SK-N-SH treated with all-trans-retinoic acid at 6 μM for 48 hours (cell line): ENCODE results near the gene TPP2.

ENCODE experiments used
- ATAC-seq: fragments of 200-7000 bp; cut with Tn5 transposase; 3 replicates; pipeline ENCODE4 v1.9.1; 2020; ENCODE audit warnings: mild to moderate bottlenecking, moderate library complexity
- ARNTL ChIP-seq: fragments of 450-650 bp; formaldehyde crosslinking; IDR thresholded peaks from 2 replicates; pipeline ENCODE4 v1.5.0; 2020; ENCODE audit warnings: low read depth, mild to moderate bottlenecking, moderate library complexity, borderline replicate concordance
- BACH2 ChIP-seq: fragments of 250-450 bp; sonication (Bioruptor Pico); IDR thresholded peaks from 2 replicates; pipeline ENCODE4 v1.9.0; 2021; ENCODE audit warnings: mild to moderate bottlenecking, borderline replicate concordance
- CSDC2 ChIP-seq: fragments of 250-450 bp; sonication (Bioruptor Pico); IDR thresholded peaks from 2 replicates; pipeline ENCODE4 v1.5.0; 2020; ENCODE audit warnings: mild to moderate bottlenecking, moderate library complexity
- ESRRG ChIP-seq: fragments of 250-450 bp; sonication (Bioruptor Pico); IDR thresholded peaks from 2 replicates; pipeline ENCODE4 v1.6.1; 2021; ENCODE audit warnings: mild to moderate bottlenecking
- GLIS3 ChIP-seq: fragments of 250-450 bp; sonication (Bioruptor Pico); IDR thresholded peaks from 2 replicates; pipeline ENCODE4 v1.5.0; 2020; ENCODE audit warnings: mild to moderate bottlenecking, moderate library complexity
- ISL1 ChIP-seq: fragments of 250-450 bp; sonication (Bioruptor Pico); IDR thresholded peaks from 2 replicates; pipeline ENCODE4 v2.1.2; 2022; ENCODE audit warnings: mild to moderate bottlenecking, moderate library complexity
- PPARA ChIP-seq: fragments of 250-450 bp; sonication (Bioruptor Pico); IDR thresholded peaks from 2 replicates; pipeline ENCODE4 v1.5.0; 2020; ENCODE audit warnings: mild to moderate bottlenecking, borderline replicate concordance
- RARB ChIP-seq: fragments of 250-450 bp; sonication (Bioruptor Pico); IDR thresholded peaks from 2 replicates; pipeline ENCODE4 v1.8.0; 2021; ENCODE audit warnings: mild to moderate bottlenecking, moderate library complexity
- SNAI2 ChIP-seq: fragments of 250-450 bp; sonication (Bioruptor Pico); IDR thresholded peaks from 2 replicates; pipeline ENCODE4 v1.5.0; 2020; ENCODE audit warnings: mild to moderate bottlenecking, moderate library complexity
- TCF4 ChIP-seq: fragments of 250-450 bp; sonication (Bioruptor Pico); IDR thresholded peaks from 2 replicates; pipeline ENCODE4 v1.8.0; 2021; ENCODE audit warnings: mild to moderate bottlenecking, moderate library complexity, borderline replicate concordance
- TOX ChIP-seq: fragments of 250-450 bp; sonication (Bioruptor Pico); IDR thresholded peaks from 2 replicates; pipeline ENCODE4 v1.8.0; 2021; ENCODE audit warnings: mild to moderate bottlenecking, moderate library complexity, borderline replicate concordance
- ZC3H10 ChIP-seq: fragments of 250-450 bp; sonication (Bioruptor Pico); IDR thresholded peaks from 2 replicates; pipeline ENCODE4 v1.5.1; 2021; ENCODE audit warnings: mild to moderate bottlenecking, moderate library complexity
- ZFP3 ChIP-seq: fragments of 250-450 bp; sonication (Bioruptor Pico); IDR thresholded peaks from 2 replicates; pipeline ENCODE4 v1.5.0; 2020; ENCODE audit warnings: mild to moderate bottlenecking, moderate library complexity
- ZFP30 ChIP-seq: fragments of 450-650 bp; formaldehyde crosslinking; IDR thresholded peaks from 2 replicates; pipeline ENCODE4 v1.5.0; 2022; ENCODE audit warnings: mild to moderate bottlenecking, moderate library complexity
- ZNF565 ChIP-seq: fragments of 450-650 bp; formaldehyde crosslinking; conservative IDR thresholded peaks from 2 replicates; pipeline ENCODE4 v1.5.0; 2020; ENCODE audit warnings: low read depth, mild to moderate bottlenecking, moderate library complexity
- ZNF8 ChIP-seq: fragments of 450-650 bp; formaldehyde crosslinking; IDR thresholded peaks from 2 replicates; pipeline ENCODE4 v1.5.0; 2020; ENCODE audit warnings: mild to moderate bottlenecking, moderate library complexity
- TF ChIP-seq, protein P1 (sequence below): fragments of 250-450 bp; sonication (Bioruptor Pico); IDR thresholded peaks from 2 replicates; pipeline ENCODE4 v1.8.0; 2020; ENCODE audit warnings: mild to moderate bottlenecking, moderate library complexity, borderline replicate concordance
- TF ChIP-seq, protein P2 (sequence below): fragments of 250-450 bp; sonication (Bioruptor Pico); IDR thresholded peaks from 2 replicates; pipeline ENCODE4 v1.5.1; 2020; ENCODE audit warnings: low read depth, mild to moderate bottlenecking, moderate library complexity
- TF ChIP-seq, protein P3 (sequence below): fragments of 250-450 bp; sonication (Bioruptor Pico); IDR thresholded peaks from 2 replicates; pipeline ENCODE4 v1.8.0; 2021; ENCODE audit warnings: low read depth, mild to moderate bottlenecking, moderate library complexity, borderline replicate concordance
- TF ChIP-seq, protein P4 (sequence below): fragments of 250-450 bp; sonication (Bioruptor Pico); IDR thresholded peaks from 2 replicates; pipeline ENCODE4 v1.5.0; 2020; ENCODE audit warnings: mild to moderate bottlenecking, moderate library complexity

The TPP2 gene

DNA sequence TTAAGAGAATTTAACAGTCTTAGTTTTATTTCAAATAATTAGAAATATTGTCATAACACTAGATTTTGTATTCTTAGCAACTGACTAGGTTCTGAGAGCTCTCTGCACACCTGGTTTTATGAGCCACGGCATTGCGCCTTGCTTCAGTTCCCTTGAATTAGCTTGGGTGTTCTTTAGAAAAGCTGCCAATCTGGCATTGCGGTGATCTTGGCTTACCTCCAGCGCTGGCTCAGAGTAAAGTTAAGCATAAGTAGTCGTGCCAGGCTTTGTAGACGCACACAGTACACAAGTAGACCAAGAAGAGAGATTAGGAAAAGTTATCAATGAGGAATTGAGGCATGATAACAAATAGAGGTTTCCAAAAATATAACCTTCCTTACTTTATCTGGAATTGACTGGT lies 45.7 kb downstream of the TPP2 start:
- TF ChIP-seq ZC3H10 (CRISPR knock-in tag) (no peak), SNAI2 (no peak), ZNF8 (CRISPR knock-in tag) (no peak), CSDC2 (CRISPR knock-in tag) (no peak), BACH2 (CRISPR knock-in tag) (no peak)
- TF ChIP-seq, all 23 proteins: peak for 0
- ATAC-seq = no peak

DNA sequence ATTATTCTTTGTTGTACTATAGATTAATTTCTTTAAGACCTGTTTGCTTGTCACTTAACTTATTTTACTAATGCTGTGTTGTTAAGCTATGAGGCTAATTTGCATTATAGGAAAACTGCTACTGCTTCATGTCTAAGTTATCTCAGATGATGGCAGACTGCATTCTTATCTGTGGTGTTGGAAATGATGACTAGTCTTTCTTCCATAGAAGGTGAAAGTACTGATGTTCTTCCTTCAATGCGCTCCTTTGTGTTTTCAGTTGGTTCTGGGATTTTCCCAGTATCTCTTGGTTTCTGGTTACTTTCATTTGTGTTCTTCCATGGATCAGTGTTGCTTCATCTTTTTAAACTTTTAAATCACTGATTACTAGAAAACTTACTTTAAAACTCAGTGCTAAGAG lies 46.9 kb downstream of the TPP2 start:
- no peak for TF ChIP-seq ESRRG (CRISPR knock-in tag)
- TF ChIP-seq, protein P1, sequence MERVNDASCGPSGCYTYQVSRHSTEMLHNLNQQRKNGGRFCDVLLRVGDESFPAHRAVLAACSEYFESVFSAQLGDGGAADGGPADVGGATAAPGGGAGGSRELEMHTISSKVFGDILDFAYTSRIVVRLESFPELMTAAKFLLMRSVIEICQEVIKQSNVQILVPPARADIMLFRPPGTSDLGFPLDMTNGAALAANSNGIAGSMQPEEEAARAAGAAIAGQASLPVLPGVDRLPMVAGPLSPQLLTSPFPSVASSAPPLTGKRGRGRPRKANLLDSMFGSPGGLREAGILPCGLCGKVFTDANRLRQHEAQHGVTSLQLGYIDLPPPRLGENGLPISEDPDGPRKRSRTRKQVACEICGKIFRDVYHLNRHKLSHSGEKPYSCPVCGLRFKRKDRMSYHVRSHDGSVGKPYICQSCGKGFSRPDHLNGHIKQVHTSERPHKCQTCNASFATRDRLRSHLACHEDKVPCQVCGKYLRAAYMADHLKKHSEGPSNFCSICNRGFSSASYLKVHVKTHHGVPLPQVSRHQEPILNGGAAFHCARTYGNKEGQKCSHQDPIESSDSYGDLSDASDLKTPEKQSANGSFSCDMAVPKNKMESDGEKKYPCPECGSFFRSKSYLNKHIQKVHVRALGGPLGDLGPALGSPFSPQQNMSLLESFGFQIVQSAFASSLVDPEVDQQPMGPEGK (CRISPR knock-in tag) = no peak
- no peak for TF ChIP-seq ZFP3 (CRISPR knock-in tag)
- no peak for TF ChIP-seq GLIS3
- TF ChIP-seq TOX = no peak
- TF ChIP-seq ARNTL (CRISPR knock-in tag) = no peak
- TF ChIP-seq ZFP30 (CRISPR knock-in tag) = no peak
- TF ChIP-seq ISL1 (CRISPR knock-in tag) = no peak
- TF ChIP-seq ZNF565 (CRISPR knock-in tag) = no peak
- TF ChIP-seq ZNF8 (CRISPR knock-in tag) = no peak
- TF ChIP-seq, protein P2, sequence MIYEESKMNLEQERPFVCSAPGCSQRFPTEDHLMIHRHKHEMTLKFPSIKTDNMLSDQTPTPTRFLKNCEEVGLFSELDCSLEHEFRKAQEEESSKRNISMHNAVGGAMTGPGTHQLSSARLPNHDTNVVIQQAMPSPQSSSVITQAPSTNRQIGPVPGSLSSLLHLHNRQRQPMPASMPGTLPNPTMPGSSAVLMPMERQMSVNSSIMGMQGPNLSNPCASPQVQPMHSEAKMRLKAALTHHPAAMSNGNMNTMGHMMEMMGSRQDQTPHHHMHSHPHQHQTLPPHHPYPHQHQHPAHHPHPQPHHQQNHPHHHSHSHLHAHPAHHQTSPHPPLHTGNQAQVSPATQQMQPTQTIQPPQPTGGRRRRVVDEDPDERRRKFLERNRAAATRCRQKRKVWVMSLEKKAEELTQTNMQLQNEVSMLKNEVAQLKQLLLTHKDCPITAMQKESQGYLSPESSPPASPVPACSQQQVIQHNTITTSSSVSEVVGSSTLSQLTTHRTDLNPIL (CRISPR knock-in tag) = no peak
- no peak for TF ChIP-seq RARB (CRISPR knock-in tag)
- TF ChIP-seq PPARA (CRISPR knock-in tag) = no peak
- TF ChIP-seq, protein P3, sequence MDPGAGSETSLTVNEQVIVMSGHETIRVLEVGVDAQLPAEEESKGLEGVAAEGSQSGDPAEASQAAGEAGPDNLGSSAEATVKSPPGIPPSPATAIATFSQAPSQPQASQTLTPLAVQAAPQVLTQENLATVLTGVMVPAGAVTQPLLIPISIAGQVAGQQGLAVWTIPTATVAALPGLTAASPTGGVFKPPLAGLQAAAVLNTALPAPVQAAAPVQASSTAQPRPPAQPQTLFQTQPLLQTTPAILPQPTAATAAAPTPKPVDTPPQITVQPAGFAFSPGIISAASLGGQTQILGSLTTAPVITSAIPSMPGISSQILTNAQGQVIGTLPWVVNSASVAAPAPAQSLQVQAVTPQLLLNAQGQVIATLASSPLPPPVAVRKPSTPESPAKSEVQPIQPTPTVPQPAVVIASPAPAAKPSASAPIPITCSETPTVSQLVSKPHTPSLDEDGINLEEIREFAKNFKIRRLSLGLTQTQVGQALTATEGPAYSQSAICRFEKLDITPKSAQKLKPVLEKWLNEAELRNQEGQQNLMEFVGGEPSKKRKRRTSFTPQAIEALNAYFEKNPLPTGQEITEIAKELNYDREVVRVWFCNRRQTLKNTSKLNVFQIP = no peak
- ATAC-seq = no peak

DNA sequence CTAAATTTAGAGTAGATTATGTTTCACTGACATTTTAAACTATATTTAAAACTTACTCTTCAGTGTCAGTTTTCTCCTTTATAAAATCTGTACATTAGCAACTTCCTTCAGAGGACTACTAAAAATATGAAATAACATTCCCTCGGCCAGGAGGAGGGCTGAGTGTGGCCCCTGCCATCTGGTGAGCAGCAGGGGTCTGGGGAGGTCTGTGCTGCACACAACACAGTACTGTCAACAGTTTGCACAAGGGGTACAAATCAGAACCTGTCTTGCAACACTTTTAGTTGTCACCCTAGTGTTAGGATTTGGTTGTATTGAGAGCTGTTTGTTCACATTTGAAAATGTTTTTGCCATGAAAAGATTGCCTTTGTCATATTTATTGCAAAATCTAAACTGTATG lies 48.9 kb downstream of the TPP2 start:
- no peak for TF ChIP-seq ZC3H10 (CRISPR knock-in tag)
- TF ChIP-seq ARNTL (CRISPR knock-in tag) = no peak
- TF ChIP-seq, protein P3 = no peak
- TF ChIP-seq ZNF565 (CRISPR knock-in tag) = no peak
- TF ChIP-seq ZFP3 (CRISPR knock-in tag) = no peak
- TF ChIP-seq ISL1 (CRISPR knock-in tag) = no peak
- TF ChIP-seq TOX = no peak
- no peak for TF ChIP-seq ESRRG (CRISPR knock-in tag)
- TF ChIP-seq SNAI2 = no peak
- TF ChIP-seq RARB (CRISPR knock-in tag) = no peak
- TF ChIP-seq, protein P4, sequence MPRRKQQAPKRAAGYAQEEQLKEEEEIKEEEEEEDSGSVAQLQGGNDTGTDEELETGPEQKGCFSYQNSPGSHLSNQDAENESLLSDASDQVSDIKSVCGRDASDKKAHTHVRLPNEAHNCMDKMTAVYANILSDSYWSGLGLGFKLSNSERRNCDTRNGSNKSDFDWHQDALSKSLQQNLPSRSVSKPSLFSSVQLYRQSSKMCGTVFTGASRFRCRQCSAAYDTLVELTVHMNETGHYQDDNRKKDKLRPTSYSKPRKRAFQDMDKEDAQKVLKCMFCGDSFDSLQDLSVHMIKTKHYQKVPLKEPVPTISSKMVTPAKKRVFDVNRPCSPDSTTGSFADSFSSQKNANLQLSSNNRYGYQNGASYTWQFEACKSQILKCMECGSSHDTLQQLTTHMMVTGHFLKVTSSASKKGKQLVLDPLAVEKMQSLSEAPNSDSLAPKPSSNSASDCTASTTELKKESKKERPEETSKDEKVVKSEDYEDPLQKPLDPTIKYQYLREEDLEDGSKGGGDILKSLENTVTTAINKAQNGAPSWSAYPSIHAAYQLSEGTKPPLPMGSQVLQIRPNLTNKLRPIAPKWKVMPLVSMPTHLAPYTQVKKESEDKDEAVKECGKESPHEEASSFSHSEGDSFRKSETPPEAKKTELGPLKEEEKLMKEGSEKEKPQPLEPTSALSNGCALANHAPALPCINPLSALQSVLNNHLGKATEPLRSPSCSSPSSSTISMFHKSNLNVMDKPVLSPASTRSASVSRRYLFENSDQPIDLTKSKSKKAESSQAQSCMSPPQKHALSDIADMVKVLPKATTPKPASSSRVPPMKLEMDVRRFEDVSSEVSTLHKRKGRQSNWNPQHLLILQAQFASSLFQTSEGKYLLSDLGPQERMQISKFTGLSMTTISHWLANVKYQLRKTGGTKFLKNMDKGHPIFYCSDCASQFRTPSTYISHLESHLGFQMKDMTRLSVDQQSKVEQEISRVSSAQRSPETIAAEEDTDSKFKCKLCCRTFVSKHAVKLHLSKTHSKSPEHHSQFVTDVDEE (CRISPR knock-in tag) = no peak
- TF ChIP-seq TCF4 (CRISPR knock-in tag) = no peak
- no peak for ATAC-seq

DNA sequence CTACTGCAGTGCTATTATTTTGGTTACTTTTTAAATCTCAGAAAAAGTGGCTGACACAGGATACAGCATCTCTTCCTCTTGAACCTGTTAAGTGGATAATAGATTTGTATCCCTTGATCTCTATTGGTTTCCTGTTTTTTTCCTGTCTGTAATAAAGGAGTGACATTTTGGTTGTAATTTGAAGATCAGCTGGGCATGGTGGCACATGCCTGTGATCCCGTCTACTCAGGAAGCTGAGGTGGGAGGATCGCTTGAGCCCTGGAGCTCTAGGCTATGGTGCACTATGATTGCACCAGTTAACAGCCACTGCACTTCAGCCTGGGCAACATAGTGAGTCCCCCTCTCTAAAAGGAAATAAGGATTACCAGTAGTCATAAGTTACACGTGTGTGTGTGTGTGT lies 51.3 kb downstream of the TPP2 start:
- ATAC-seq = no peak
- TF ChIP-seq, protein P3 = no peak
- no peak for TF ChIP-seq PPARA (CRISPR knock-in tag)
